GM12873 (cell line): ENCODE results near the gene ZNF738.

ENCODE experiments used
- TF ChIP-seq, protein P1 (sequence below): IDR thresholded peaks from 2 replicates; pipeline ENCODE4 v1.5.1; 2012; ENCODE audit warnings: low read depth, mild to moderate bottlenecking, moderate library complexity, low read length, control low read depth; ENCODE audit not compliant: insufficient read depth; ENCODE audit errors: missing control alignments

ZNF738 gene

DNA sequence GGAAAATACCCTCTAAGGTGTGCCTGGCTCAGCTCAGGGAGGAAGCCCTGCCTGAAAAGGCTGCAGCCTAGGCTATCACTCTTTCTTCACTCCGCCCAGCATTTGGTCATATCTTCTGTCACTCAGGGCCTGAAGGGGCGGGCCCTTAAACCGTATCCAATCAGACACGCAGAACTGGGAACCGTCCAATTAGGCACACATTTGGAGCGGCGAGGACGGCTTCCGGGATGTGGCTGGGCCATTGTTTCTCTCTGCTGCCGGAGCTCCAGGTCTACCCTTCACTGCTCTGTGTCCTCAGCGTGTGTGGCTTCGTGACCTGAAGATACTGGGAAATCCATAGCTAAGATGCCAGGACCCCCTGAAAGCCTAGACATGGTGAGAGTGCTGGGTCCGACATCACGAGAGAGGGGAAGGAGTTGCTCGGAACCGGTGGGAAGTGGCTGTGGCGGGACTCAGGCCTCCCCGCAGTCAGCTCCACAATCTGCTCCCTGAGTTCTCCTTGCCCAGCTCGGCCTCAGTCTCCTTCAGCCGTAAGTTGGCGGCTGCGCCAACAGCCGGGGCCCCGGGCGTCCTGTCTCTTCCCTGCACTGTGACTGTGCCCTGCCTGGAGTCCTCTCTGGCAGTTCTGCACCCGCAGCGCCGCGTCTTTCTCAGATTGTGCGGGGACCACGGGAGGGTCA is 38.2 kb downstream of the ZNF738 start, which contains the start of gene ZNF493:
ZNF493 (plus strand) TSS at position 241 of the 680 bp plus-strand sequence; CDS start at position 346, 105 bp downstream.
- TF ChIP-seq, protein P1, sequence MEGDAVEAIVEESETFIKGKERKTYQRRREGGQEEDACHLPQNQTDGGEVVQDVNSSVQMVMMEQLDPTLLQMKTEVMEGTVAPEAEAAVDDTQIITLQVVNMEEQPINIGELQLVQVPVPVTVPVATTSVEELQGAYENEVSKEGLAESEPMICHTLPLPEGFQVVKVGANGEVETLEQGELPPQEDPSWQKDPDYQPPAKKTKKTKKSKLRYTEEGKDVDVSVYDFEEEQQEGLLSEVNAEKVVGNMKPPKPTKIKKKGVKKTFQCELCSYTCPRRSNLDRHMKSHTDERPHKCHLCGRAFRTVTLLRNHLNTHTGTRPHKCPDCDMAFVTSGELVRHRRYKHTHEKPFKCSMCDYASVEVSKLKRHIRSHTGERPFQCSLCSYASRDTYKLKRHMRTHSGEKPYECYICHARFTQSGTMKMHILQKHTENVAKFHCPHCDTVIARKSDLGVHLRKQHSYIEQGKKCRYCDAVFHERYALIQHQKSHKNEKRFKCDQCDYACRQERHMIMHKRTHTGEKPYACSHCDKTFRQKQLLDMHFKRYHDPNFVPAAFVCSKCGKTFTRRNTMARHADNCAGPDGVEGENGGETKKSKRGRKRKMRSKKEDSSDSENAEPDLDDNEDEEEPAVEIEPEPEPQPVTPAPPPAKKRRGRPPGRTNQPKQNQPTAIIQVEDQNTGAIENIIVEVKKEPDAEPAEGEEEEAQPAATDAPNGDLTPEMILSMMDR, result no peak

- TF ChIP-seq, protein P1, result no peak
Observed at GRCh38 chr19:21398851-21399250, 40.1 kb downstream of the ZNF738 start.

DNA sequence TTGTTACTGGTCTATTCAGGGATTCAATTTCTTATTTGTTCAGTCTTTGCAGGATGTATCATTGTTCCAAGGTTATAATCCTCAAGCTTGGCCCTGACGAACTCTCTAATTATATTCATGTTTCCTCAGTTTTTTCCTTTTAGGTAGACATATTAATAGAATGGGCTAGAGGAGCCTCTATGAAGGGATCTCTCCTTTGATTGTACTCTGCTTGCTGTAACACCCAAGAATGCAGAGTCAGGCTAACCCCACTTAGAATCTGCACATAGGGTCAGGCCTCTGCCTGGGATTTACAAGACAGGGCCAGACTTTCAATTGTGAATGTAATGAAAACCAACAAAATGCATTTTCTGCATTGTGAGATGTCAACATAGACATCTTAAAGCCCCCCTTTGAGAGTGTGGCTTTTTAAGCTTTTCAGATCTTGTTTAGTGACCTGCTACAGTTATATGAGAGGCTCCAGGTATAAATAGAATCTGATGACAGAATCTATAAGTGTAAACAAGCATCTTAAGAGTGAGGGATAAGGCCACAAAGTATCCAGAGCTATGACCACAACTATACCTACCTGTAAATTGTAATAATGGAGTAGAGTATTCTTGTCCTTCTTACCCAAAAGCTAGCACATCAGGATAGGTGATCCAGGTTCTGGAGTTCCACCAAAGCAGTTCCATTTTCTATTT is 43.6 kb downstream of the ZNF738 start:
- TF ChIP-seq, protein P1, result no peak

- TF ChIP-seq, protein P1, result no peak
Observed at GRCh38 chr19:21410166-21410565, 51.4 kb downstream of the ZNF738 start.

DNA sequence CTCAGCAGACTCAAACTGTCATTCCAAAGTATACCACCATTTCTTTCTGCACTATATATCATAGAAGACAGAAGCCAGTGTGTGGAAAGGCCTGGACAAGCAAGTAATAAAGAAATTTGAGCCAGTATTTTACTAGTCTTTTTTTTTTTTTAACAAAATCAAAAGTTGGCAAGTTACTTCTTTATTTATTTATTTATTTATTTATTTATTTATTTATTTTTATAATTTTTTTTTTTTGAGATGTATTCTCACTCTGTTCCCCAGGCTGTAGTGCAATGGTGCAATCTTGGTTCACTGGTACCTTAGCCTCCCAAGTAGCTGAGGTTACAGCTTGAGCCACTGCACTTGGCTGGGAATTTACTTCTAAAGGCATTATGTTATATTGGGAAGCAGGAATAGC is 63.4 kb downstream of the ZNF738 start:
- TF ChIP-seq, protein P1, result no peak

DNA sequence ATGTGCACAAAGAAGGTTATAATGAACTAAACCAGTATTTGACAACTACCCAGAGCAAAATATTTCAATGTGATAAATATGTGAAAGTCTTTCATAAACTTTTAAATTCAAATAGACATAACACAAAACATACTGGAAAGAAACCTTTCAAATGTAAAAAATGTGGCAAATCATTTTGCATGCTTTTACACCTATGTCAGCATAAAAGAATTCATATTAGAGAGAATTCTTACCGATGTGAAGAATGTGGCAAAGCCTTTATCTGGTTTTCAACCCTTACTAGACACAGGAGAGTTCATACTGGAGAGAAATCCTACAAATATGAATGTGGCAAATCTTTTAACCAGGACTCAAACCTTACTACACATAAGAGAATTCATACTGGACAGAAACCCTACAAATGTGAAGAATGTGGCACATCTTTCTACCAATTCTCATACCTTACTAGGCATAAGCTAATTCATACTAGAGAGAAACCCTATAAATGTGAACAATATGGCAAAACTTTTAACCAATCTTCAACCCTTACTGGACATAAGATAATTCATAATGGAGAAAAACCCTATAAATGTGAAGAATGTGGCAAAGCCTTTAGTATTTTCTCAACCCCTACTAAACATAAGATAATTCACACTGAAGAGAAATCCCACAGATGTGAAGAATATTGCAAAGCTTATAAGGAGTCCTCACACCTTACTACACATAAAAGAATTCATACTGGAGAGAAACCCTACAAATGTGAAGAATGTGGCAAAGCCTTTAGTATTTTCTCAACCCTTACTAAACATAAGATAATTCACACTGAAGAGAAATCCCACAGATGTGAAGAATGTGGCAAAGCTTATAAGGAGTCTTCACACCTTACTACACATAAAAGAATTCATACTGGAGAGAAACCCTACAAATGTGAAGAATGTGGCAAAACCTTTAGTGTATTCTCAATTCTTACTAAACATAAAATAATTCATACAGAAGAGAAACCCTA is 64.5 kb downstream of the ZNF738 start:
- TF ChIP-seq, protein P1, result no peak
